Measurements from ENCODE around the gene SRPK2. TPM values are rescaled to one million over a fixed set of nuclear protein-coding genes. Genes with fewer than 3 reads are reported as not detected.
"Not testable (repeated sequence)": the region's sequence is repeated elsewhere in the genome, so short reads cannot be mapped to it uniquely, and the experiment has no call there.

The SRPK2 gene
- 13.5 and 17.4 TPM in 2 replicates for total RNA-seq (2014; rRNA removed; shearing (Covaris generic))

DNA sequence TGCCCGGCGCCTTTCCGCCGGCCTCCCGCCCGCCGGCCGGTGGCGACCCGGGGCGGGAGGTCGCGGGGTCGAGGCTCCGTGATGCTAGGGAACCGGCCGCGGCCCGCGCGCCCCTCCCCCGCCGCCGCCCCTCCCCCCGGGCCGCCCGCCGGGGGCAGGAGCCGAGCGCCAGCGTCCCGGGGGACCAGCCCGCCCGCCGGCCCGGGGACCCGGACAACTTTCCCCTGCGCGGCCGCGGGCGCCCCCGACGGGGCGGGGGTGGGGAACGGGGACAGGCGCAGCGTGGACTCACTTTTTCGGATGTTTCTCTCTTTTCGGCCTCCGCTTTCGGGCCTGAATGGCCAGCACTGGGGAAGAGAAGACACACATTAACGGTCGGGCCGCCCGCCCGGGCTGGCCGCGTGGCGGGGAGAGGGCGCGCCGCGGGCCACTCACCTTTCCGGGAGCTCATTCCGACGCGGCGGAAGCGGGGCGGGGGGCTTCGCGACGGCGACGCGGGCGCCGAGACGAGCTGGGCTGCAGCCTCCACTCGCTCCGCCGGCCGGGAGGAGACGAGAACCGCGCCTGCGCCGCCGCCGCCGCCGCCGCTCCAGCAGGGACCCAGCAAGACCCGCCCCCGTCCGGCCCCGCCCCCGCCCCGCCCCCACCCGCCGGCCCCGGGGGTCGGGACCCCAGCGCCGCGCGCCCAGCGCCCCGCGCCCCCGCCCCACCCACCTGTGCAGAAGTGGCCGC is at the start of gene SRPK2:
Gene SRPK2 (minus strand): TSS at position 566 of the 732 bp plus-strand sequence.
- peak; percentile 68 for DNase-seq (ENCODE audit: low spot score)

GRCh38 chr7:105438254-105438653 is 49.5 kb upstream of the SRPK2 start:
- no peak for DNase-seq (ENCODE audit: low spot score)

GRCh38 chr7:105437356-105437755 is 48.6 kb upstream of the SRPK2 start:
- DNase-seq (ENCODE audit: low spot score), result not testable (repeated sequence)

DNA sequence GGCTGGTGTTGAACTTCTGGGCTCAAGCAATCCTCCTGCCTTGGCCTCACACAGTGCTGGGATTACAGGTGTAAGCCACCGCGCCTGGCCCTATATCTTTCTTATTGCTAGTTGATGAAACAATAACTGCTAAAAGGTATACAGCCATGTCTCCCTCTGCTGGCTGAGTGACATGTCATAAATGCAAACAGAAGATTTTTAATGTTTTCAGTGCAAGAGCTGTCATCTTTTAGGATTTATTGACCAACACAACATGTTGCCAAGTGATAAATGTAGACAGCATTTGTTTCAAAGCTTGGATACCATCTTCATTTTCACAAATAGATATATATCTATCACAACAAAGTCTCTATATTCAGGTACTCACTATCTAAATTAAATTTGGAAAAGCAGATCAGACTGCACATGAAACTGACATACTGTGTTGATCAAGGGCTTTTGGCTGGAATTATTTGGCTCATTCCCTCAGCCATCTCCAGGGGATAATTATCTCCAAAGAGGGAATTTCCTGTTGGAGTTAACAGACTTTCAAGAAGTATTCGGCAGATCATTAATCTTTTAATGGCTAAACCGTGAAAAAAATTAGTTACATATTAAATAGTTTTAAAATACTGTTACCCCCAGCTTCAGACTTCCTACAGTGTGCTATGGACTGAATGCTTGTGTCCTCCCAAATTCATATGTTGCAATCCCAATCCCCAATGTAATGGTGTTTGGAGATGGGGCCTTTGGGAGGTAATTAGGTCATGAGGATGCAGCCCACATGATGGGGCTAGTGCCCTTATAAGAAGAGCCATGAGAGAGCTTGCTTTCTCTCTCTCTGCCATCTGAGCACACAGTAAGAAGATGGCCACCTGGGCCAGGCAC is 41.3 kb upstream of the SRPK2 start:
- peak; percentile 89 for DNase-seq (ENCODE audit: low spot score)

DNA sequence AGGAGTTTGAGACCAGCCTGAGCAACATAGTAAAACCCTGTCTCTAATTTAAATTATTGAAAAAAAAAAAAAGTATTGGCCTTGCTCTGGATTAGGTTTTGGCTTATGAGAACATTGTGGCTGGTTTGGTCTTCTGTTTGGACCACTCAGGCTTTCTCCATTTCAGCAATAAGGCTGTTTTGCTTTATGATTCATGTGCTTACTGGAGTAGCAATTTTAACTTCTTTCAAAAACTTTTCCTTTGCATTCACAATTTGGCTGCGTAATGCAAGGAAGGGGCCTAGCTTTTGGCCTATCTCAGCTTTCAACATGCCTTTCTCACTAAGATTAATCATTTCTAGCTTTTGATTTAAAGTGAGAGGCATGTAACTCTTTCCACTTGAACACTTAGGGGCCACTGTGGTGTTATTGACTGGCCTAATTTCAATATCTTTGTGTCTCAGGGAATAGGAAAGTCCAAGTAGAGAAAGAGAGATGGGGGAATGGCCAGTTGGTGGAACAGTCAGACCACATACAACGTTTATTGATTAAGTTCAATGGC is 38.0 kb upstream of the SRPK2 start:
- no peak for DNase-seq (ENCODE audit: low spot score)

DNA sequence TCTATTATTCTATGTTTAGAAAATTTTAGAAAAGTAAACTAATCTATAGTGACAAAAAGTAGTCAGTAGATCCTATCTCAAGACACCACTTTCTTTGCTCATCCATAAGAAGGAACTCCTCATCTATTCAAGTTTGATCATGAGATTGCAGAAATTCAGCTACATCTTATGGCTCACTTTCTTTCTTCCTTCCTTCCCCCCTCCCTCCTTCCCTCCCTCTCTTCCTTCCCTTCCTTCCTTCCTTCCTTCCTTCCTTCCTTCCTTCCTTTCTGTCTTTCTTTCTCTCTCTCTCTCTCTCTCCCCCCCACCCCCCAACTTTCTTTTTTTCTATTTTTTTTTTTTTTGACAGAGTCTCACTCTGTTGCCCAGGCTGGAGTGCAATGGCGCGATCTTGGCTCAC is 35.3 kb upstream of the SRPK2 start:
- DNase-seq (ENCODE audit: low spot score), result no peak

DNA sequence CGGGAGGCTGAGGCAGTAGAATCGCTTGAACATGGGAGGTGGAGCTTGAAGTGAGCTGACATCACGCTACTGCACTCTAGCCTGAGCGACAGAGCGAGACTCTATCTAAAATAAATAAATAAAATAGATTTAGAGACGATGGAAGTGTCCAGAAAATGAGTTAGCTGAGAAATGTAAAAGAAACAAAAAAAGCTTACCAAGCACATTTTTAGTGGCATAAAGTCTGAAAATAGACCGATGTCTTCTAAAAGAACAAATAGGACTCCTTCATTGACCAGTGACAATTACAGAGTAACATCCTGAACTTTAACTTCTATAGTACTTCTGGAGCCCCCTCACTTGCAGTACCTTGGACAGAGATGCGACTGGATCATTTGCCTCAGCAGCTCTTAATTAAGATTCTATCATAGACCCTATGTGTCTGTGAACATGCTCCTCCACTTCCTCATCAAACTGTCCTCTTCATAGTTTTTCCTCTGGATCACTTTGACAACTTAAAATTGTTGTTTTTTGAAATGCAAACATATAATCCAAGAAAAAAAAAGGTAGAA is 25.2 kb upstream of the SRPK2 start:
- no peak for DNase-seq (ENCODE audit: low spot score)

DNA sequence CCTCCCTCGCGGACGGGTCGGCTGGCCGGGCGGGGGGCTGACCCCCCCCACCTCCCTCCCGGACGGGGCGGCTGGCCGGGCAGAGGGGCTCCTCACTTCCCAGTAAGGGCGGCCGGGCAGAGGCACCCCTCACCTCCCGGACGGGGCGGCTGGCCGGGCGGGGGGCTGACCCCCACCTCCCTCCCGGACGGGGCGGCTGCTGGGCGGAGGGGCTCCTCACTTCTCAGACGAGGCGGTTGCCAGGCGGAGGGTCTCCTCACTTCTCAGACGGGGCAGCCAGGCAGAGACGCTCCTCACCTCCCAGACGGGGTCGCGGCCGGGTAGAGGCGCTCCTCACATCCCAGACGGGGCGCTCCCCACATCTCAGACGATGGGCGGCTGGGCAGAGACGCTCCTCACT is 22.1 kb upstream of the SRPK2 start:
- DNase-seq (ENCODE audit: low spot score), result not testable (repeated sequence)

- not testable (repeated sequence) for DNase-seq (ENCODE audit: low spot score)
Measured at GRCh38 chr7:105409775-105410174, 21.1 kb upstream of the SRPK2 start.

DNA sequence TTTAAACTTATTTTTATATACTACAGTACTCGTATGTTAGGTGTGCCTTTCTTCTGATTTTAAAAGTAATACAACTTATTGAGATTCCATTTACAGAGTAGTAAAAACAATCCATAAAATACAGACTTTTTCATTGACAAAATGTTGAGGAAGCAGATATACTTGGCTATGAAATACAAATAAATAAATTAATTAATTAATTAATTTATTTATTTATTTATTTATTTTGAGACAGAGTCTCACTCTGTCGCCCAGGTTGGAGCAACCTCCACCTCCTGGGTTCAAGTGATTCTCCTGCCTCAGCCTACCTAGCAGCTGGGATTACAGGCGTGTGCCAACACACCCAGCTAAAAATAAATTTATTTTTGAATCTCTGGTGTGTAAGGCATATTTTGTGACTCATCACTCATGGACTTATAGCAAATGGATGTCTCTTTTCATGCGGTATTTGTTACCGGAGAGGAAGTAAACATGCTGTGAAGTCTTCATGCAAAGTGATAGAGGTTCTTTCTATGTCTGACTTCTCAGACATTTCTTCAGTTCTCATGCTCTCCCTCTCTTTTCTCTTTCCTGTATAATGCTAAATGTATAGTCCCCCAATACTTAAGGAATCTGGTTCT is 20.2 kb upstream of the SRPK2 start:
- DNase-seq (ENCODE audit: low spot score), result no peak

GRCh38 chr7:105403128-105403527 is 14.4 kb upstream of the SRPK2 start:
- no peak for DNase-seq (ENCODE audit: low spot score)

- DNase-seq (ENCODE audit: low spot score), result no peak
Measured at GRCh38 chr7:105402221-105403095, 13.7 kb upstream of the SRPK2 start.

DNA sequence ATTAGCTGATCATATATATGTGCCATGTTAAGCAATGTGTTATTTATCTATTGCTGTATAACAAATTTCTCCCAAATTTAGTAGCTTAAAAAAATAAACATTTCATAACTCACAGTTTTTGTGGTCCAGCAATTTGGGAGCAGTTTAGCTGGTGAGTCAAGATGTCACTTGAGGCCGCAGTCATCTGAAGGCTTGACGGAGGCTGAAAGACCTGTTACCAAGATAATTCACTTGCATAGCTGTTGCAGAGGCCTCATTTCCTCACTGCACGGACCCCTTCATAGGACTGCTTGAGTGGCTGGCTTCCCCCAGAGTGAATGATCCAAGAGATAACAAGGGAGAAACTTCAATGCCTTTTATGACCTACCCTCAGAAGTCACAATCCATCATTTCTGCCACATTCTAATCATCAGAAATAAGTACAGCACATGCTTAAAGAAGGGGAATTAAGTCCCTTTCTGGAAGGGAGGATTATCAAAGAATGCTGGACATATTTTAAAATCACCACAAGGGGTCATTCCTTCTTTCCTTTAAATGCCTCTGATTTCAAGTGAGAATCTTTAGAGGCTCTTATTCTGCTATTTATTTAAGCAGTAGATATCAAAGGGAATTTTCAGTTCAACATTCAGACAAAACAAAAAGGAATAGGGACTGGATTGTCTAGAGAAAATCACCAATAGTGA is 10.5 kb upstream of the SRPK2 start:
- peak; percentile 46 for DNase-seq (ENCODE audit: low spot score)

GRCh38 chr7:105396566-105396965 is 7.8 kb upstream of the SRPK2 start:
- no peak for DNase-seq (ENCODE audit: low spot score)

- DNase-seq (ENCODE audit: low spot score), result no peak
Measured at GRCh38 chr7:105391429-105391828, 2.7 kb upstream of the SRPK2 start.

DNA sequence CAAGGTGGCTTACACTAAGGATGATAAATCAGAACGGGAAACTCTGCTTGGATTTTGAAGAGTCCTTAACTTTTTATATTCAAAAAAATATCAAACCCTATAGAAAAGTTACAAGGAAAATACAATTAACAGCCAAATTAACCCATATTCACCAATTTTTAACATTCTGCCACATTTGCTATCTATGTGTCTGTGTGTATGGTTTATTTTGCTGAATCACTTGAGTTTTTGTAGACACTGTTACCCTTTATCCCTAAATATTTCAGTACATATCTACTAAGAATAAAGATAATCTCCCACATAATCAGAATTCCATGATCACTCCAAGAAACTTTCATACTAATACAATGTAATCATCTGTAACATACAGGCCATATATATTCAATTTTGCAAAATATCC is 1.2 kb upstream of the SRPK2 start:
- DNase-seq (ENCODE audit: low spot score), result no peak

DNA sequence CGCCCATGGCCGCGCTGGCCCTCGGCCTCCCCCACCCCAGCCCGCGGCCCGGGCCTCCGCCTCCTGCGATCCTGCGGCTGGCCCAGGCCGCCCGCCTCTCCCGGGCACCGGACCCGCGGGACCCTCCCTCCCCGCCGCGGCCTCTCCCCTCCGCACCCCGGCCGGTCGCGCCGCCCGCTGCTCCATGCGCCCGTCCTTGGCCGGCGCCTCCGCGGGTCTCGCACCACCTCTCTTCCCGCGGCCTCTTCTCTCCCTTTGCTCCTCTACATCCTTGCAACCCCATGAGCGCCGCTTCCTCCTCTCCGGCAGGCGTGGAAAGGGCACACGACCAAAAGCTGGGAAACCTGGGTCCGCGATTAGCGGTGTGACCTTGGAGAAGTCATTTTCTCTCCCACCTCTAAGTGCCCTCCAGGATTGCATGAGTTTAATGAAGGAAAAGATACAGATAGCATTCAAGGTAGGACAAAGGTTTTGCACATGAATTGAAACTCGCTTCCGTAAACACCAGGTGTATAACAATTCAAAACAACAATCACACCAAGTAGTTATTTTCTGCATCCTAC is 448 bp upstream of the SRPK2 start:
- DNase-seq (ENCODE audit: low spot score), result peak; percentile 66

DNA sequence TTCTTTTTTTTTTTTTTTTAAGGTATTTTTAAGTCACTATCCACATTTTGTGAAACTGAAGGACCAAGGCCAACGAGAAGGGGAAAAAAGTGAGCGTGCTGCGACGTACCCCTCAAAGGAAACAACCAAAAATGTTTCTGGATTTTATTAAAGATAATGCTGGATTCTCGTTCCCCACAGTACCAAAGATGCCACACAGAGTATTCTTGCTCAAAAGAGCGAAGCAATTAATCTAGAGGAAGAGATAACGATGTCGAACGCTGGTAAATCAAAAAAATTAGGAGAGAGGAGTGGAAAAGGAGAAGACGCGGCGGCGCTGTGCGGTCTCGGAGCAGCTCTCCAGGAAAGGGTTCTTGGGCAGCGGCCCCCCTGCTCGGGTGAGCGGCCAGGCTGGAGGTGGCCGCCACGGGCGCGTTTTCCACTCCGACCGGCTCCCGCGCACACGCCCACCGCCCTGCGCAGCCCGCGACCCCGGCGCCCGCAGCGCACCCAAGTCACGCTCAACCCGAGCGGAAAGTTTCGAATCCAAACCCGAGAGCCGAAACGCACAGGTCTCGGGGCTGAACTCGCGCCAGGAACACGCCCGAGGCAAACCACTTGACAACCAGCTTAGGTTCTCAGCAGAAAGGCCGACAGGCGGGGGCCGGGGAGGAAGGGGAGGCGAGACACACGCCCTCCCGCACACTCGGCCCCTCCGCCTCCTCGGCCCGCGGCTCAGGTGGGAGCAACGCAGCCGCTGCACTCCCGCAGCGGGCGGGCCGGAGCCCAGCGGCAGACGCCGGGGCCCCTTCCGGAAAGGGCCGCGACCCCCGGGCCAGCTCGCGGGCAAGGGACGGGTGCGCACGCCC is 989 bp downstream of the SRPK2 start:
- DNase-seq (ENCODE audit: low spot score), result peak; percentile 40

DNA sequence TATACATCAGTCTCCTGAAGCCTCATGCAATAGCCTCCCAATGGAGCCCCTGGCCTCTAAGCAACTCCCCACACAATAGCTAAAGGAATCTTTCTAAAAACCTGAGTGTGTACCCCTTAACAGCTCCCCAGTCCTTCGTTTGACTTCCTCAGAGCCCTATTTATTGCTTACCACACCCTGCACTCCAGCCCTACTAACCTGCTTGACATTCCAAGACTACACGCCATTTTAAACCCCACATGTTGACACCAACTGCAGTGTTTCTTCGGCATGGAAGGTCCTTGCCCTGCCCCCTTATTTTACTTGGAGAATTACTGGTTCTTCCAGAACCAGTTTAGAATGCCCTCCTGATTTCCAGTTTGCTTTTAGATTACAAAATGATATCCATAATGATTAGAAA is 10.8 kb downstream of the SRPK2 start:
- DNase-seq (ENCODE audit: low spot score), result no peak
